HG03558 (cell line): ENCODE measurements around the gene YPEL2.

Source experiments
- ATAC-seq: cut with Tn5 transposase; IDR thresholded peaks from one replicate; pipeline ENCODE4 v1.9.1; 2021; ENCODE audit warnings: moderate number of reproducible peaks; ENCODE audit not compliant: unreplicated experiment; ENCODE audit errors: extremely low read depth

Gene YPEL2

GRCh38 chr17:59355030-59355701 is 23.7 kb downstream of the YPEL2 start:
- no peak for ATAC-seq

- ATAC-seq, result no peak
These were observed 24.4 kb downstream of the YPEL2 start for GRCh38 chr17:59355702-59356325.

GRCh38 chr17:59356543-59357218 is 25.2 kb downstream of the YPEL2 start:
- ATAC-seq, result no peak

- ATAC-seq, result no peak
These were observed 25.8 kb downstream of the YPEL2 start for GRCh38 chr17:59357219-59357697.

GRCh38 chr17:59357929-59358328 is 26.5 kb downstream of the YPEL2 start:
- no peak for ATAC-seq

GRCh38 chr17:59361386-59361785 is 29.9 kb downstream of the YPEL2 start:
- no peak for ATAC-seq

- no peak for ATAC-seq
These were observed 30.7 kb downstream of the YPEL2 start for GRCh38 chr17:59361916-59362810.

GRCh38 chr17:59362811-59363205 is 31.4 kb downstream of the YPEL2 start:
- ATAC-seq, result no peak

- no peak for ATAC-seq
These were observed 34.0 kb downstream of the YPEL2 start for GRCh38 chr17:59365383-59365981.

- no peak for ATAC-seq
These were observed 34.7 kb downstream of the YPEL2 start for GRCh38 chr17:59366040-59366757.

GRCh38 chr17:59366773-59367656 is 35.6 kb downstream of the YPEL2 start:
- no peak for ATAC-seq

- no peak for ATAC-seq
These were observed 36.2 kb downstream of the YPEL2 start for GRCh38 chr17:59367657-59368045.

GRCh38 chr17:59368218-59368857 is 36.9 kb downstream of the YPEL2 start:
- ATAC-seq, result no peak

- ATAC-seq, result no peak
These were observed 37.8 kb downstream of the YPEL2 start for GRCh38 chr17:59369031-59369975.

GRCh38 chr17:59370593-59371299 is 39.3 kb downstream of the YPEL2 start:
- ATAC-seq, result no peak

GRCh38 chr17:59371416-59372100 is 40.1 kb downstream of the YPEL2 start:
- no peak for ATAC-seq
